GM19467 (cell line): Measurements from ENCODE around the gene ZNF175.

Source experiments
- ATAC-seq: cut with Tn5 transposase; IDR thresholded peaks from one replicate; pipeline ENCODE4 v1.9.1; 2021; ENCODE audit warnings: mild to moderate bottlenecking, moderate library complexity; ENCODE audit not compliant: unreplicated experiment

The ZNF175 gene

GRCh38 chr19:51549533-51550324 lies 21.4 kb upstream of the ZNF175 start:
- ATAC-seq, result no peak

DNA sequence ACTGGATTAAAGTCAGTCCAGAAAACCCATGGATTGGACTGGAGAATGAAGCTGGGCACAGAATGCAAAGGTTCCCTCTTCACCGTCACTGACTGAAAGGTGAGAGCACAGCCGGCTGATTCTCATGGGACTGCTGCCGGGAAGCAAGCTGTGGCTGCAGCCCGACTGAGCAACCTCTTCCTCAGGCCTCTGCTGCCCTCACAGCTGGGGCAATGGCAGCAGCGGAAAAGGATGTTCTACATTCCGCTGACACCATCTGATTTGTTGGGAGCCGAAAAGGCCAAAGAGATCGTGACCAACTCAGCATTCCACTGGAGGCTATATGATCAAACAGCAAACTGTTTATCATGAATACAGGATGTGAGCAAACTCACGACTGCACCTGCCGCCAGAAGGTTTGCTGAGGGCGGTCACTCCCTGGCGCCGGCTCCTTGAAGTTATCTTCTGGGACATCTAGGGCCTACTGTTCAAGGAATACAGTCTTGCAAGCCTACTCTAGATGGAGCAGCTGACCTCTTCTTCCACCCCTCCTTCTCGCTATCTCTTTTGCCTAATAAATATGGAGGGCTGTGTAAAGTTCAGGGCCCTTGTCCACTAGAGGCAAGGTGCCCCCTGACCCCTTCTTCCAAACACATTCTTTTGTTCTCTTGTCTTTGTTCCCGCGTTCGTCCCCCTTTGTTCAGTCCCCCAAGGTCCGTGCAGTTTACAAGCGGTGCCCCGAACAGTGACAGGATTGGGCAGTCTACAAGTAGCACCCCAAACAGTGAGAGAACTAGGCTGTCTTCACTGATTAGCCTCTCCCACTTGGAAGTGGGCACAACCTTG lies 20.0 kb upstream of the ZNF175 start:
- ATAC-seq, result no peak

GRCh38 chr19:51551673-51552432 lies 19.2 kb upstream of the ZNF175 start:
- no peak for ATAC-seq

DNA sequence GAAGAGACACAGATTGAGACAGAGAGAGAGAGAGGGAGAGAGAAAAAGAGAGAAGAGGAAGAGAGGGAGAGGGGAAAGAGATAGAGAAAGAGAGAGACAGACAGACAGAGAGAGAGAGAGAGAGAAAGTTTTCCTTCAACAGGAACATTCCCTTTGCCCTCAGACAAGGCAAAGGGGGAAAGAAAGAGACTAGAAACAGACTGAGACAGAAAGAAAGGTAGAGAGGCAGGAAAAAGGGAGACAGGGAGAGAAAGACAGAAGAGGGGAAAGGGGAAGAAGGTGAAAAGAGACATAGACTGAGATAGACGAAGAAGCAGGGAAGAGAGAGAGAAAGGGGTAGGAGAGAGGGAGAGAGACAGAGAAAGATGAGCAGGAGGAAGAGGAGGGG lies 18.5 kb upstream of the ZNF175 start:
- ATAC-seq, result no peak

DNA sequence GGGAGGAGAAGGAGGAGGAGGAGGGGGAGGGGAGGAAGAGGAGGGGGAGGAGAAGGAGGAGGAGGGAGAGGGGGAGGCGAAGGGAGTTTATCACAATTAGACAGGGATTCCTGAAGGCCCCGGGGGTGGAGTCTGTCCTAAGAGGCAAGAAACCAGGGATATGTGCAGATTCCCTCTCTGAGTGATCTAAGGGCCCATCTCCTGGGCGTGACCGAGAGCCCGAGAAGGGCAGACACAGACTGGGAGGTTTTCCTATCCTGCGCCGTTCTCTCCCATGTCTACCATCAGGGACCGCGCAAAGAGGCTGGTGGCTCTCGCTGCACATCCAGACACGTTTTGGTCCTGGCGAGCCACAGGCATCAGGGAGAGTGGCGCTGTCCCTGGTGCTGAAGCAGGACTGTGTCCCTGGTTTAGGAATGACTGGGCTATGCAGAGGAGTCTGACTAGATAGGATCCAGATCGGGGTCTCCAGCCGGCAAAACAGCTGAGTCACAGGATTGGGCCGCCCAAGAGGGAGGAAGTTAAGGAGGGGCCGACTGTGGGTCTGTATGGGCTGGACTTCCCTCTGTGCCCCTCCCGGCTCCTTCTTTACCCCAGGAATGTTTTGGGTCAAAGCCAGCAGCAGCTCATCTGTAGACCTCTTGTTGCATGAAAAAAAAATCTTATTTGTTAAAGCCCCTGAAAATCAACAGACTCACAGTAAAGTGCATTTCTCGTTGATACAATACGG lies 17.9 kb upstream of the ZNF175 start:
- ATAC-seq, result no peak

- ATAC-seq, result no peak
These were observed 11.8 kb upstream of the ZNF175 start for GRCh38 chr19:51559240-51559639.

DNA sequence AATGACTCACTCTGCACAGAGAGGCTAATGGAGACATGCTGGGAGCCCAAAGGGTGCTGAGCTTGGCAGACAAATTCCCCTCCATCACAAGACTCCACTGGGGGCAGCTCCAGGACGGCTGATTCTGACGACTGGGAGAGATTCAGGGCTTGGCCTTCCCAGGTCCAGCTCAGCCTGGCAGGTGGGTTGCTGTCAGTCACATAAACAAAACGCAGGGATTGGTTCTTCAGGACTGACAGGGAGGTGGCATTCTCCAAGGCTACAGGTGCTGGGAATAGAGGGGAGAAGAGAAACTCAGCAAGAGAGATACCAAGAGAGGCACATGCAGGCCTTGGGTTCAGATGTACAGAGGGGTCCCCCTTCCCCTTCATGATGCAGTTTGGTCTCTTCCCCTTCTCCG lies 10.7 kb upstream of the ZNF175 start:
- ATAC-seq, result no peak

DNA sequence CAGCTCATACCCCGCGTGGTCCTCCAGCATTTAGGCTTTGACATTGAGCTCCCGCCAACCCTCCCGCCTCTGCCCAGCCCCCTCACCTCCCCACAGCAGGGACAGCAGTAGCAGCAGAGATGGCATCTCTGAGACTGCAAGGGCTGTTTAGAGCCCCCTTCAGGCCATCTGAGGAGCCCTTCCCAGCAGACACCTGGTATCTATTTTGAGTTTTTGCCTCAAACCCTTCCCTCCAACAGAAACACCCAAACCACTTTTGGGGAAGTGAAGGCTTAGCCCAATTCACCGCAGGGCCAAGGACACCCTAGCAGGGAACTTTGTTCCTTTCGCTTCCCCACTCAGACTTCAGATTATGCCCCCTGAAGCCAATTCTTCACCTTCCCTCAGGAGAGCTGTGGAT lies 6.3 kb upstream of the ZNF175 start:
- ATAC-seq, result no peak

- no peak for ATAC-seq
These were observed 5.5 kb upstream of the ZNF175 start for GRCh38 chr19:51565583-51565982.

- ATAC-seq, result no peak
These were observed 4.5 kb upstream of the ZNF175 start for GRCh38 chr19:51566489-51567100.

DNA sequence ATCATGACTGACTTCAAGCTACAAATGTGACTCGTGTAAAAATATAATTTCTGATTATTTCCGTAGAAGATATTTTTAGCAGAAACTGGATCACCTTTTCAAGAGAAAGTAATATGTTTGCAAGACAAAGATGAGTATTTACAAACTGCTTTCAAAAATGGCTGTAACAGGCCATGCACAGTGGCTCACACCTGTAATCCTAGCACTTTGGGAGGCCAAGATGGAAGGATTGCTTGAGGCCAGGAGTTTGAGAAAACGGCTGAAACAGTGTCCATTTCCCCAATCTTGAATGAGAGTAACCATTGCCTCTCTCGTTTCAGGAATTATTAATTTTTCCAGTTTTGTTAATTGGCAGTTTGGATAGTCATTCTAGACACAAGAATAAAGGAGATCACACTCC lies 3.5 kb upstream of the ZNF175 start:
- no peak for ATAC-seq

DNA sequence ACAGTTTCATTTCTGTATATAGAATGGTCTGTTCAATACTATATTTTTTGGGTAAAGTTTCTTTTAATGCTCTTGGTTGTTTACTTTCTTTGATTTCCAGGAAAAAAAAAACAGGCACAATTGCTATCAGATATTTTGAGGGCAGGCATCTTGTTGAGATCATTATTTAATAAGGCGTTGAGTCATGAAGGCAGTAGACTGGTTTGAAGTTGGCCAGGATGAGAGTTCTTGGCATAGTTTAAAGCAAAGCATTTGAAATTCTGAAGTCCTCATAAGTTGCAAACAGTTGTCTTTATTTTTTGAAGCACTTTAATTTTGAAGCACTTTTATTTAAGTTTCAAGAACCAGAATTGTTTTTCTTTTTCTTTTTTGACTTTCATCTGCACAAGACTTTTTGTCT lies 2.6 kb upstream of the ZNF175 start:
- ATAC-seq, result no peak

DNA sequence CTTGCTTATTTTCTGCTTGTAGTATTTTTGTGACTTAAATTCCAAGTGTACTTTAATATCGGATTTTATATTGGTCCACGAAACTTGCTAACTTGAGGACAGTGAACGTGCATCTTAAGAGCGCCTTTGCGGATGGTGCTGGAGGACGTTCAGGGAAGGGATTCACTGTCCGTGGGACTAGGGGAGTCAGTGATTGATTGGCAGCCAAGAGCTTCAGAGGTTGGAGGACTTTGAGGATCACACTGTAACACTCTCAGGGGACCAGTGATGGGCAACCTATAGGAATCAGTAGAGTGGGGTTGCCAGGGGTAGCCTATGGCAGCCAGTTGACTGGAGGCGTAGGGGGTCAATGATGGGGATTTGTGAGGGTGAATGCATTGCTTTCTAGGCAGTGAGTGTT lies 516 bp downstream of the ZNF175 start:
- no peak for ATAC-seq

GRCh38 chr19:51572410-51572809 lies 1.3 kb downstream of the ZNF175 start:
- no peak for ATAC-seq

- no peak for ATAC-seq
These were observed 1.8 kb downstream of the ZNF175 start for GRCh38 chr19:51572908-51573307.

- no peak for ATAC-seq
These were observed 2.2 kb downstream of the ZNF175 start for GRCh38 chr19:51573331-51573730.

GRCh38 chr19:51576850-51577249 lies 5.8 kb downstream of the ZNF175 start:
- no peak for ATAC-seq

GRCh38 chr19:51586103-51586728 lies 15.1 kb downstream of the ZNF175 start:
- ATAC-seq, result no peak

DNA sequence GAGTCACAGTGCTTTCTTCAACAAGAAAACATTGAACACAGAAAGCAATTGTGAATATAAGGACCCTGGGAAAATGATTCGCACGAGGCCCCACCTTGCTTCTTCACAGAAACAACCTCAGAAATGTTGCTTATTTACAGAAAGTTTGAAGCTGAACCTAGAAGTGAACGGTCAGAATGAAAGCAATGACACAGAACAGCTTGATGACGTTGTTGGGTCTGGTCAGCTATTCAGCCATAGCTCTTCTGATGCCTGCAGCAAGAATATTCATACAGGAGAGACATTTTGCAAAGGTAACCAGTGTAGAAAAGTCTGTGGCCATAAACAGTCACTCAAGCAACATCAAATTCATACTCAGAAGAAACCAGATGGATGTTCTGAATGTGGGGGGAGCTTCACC lies 15.7 kb downstream of the ZNF175 start:
- no peak for ATAC-seq
